Measurements from ENCODE around the gene PRDM1.

DNA sequence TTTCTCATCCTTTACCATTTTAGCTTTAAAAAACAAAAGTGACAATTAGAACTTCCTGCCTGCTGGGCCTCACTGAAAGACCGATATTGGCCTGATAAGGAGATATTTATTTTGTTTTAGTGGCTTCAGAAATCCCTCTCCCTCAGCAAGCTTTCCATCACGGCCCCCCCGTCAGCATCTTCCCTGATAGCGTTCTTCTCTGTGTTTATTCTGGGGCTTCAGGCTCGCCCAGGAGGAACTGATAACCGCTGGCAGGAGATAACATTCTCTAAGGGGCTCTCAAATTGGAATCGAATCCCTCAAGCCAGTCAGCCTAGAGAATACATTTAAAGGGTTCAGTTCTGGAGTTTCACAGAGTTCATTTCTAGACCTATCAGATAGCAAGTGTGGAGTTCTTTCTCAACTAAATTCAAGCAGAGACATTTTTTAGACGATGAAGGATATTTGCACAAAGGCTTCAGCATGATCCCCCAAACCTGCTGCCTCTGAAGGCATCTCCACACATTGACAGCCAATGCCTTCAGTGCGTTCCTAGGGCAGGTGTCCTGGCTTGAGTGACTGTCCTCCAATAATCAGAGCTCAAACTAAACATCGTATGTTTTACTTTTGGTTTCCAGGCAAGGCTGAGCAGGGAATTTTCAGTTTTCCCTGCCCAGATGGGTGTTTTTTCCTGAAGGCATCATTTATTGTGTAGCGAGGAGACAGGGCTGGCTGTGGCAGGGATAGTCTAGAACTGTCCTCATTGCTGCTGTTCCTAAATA, 17.0 kb downstream of the PRDM1 start:
- no peak for TF ChIP-seq POLR2A (IDR thresholded peaks at IDR 0.05)
- TF ChIP-seq, protein P1, sequence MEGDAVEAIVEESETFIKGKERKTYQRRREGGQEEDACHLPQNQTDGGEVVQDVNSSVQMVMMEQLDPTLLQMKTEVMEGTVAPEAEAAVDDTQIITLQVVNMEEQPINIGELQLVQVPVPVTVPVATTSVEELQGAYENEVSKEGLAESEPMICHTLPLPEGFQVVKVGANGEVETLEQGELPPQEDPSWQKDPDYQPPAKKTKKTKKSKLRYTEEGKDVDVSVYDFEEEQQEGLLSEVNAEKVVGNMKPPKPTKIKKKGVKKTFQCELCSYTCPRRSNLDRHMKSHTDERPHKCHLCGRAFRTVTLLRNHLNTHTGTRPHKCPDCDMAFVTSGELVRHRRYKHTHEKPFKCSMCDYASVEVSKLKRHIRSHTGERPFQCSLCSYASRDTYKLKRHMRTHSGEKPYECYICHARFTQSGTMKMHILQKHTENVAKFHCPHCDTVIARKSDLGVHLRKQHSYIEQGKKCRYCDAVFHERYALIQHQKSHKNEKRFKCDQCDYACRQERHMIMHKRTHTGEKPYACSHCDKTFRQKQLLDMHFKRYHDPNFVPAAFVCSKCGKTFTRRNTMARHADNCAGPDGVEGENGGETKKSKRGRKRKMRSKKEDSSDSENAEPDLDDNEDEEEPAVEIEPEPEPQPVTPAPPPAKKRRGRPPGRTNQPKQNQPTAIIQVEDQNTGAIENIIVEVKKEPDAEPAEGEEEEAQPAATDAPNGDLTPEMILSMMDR (IDR thresholded peaks at IDR 0.05), result no peak

Measured in heart left ventricle (tissue), 13 donors.